GM12873 (cell line): Measurements from ENCODE around the gene SLC51A.

Experiments used
- TF ChIP-seq, protein P1 (sequence below): IDR thresholded peaks from 2 replicates; pipeline ENCODE4 v1.5.1; 2012; ENCODE audit warnings: low read depth, mild to moderate bottlenecking, moderate library complexity, low read length, control low read depth; ENCODE audit not compliant: insufficient read depth; ENCODE audit errors: missing control alignments

SLC51A gene

DNA sequence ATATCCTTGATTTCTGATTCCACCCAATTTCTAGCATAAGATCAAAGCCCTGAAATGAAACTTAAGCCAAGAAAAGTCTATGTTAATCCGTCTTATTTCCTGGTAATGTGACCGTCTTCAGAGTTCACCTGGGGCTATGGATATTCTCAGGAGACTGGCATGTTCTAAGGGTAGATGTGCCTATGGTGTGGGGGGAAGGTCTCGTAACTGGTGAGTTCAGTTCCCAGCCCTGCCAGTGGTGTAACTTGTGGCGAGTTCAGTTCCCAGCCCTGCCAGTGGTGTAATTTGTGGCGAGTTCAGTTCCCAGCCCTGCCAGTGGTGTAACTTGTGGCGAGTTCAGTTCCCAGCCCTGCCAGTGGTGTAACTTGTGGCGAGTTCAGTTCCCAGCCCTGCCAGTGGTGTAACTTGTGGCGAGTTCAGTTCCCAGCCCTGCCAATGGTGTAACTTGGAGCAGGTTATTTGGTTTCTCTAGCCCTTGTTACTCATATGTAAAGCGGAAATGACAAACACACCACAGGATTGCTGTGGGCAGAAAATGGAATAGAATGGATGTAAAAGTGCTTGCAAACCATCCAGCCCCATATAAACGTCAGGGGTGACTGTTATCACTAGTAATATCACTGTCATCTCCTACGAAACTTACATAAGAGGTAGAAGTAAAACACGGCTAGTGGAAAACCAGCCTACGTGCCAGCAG, 30.4 kb downstream of the SLC51A start:
- TF ChIP-seq, protein P1, sequence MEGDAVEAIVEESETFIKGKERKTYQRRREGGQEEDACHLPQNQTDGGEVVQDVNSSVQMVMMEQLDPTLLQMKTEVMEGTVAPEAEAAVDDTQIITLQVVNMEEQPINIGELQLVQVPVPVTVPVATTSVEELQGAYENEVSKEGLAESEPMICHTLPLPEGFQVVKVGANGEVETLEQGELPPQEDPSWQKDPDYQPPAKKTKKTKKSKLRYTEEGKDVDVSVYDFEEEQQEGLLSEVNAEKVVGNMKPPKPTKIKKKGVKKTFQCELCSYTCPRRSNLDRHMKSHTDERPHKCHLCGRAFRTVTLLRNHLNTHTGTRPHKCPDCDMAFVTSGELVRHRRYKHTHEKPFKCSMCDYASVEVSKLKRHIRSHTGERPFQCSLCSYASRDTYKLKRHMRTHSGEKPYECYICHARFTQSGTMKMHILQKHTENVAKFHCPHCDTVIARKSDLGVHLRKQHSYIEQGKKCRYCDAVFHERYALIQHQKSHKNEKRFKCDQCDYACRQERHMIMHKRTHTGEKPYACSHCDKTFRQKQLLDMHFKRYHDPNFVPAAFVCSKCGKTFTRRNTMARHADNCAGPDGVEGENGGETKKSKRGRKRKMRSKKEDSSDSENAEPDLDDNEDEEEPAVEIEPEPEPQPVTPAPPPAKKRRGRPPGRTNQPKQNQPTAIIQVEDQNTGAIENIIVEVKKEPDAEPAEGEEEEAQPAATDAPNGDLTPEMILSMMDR: no peak

DNA sequence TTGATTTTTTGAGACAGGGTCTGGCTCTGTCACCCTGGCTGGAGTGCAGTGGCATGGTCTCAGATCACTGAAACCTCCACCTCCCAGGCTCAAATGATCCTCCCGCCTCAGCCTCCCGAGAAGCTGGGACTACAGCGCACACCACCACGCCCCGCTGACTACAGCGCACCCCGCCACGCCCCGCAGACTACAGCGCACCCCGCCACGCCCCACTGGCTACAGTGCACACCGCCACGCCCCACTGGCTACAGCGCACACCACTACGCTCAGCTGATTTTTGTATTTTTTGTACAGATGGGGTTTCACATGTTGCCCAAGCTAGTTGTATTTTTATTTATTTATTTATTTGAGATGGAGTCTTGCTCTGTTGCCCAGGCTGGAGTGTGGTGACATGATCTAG, 35.6 kb downstream of the SLC51A start:
- TF ChIP-seq, protein P1: no peak

DNA sequence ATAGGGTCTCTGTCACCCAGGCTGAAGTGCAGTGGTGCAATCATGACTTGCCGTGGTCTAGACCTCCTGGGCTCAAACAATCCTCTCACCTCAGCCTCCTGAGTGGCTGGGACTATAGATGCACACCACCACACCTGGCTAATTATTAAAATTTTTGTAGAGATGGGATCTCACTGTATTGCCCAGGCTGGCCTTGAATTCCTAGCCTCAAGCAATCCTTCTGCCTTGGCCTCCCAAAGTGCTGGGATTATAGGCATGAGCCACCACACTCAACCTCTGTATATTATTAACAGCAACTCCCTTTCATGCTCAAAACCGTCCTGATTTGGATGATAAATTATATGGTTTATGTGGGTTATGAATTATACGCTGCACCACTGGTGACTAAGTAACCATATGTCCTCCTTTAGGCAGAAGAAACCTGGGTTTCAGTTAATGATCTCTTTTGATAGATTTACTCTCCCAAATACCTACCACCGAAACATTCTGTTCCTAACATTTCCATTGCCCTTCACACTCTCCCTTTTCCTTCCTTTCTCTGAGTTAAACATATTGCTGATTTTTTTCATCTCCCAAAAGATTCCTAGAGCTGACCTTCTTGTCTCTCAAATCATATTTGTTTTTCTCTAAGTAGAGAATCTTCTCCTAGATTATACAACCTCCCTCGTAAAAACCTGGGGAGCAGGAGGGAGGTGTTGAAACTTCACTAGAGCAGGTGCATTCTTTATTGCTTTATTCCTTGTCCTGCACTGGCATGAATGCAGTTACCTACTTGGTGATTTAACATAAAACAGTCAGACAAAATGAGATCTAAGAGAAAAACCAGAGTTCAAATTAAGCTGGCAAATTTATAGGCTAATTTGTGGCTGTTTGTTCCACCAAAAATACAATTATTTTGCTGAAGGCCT, 38.3 kb downstream of the SLC51A start:
- TF ChIP-seq, protein P1: no peak

DNA sequence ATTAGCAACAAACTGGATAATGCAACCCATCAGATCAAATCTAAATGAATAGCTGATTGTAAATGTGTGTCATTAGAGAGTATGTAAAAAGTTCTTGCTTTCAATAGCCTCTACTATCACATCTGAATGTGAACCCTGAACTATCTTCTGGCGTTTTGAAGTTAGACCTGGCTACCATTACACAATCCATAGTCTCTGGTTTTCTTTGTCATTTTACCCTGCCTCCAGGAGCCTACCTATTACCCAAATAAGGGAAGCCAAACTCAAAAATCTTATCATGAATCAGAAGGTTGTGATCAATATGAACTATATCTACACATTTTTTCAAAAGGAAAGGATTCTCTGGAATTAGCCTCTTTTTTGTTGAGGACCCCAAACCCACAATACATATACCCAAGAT, 39.4 kb downstream of the SLC51A start:
- TF ChIP-seq, protein P1: no peak

DNA sequence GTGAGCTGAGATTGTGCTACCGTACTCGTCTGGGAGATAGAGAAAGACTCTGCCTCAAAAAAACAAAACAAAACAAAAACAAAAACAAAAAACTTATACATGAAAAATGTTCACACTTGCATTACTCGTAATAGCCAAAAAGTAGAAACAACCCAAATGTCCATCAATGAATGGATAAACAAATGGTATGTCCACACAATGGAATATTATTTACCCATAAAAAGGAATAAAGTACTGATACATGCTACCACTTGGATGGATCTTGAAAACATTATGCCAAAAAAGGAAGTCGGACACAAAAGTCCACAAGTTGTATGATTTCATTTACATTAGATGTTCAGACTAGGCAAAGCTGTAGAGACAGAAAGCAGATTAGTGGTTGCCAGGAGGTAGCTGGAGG, 44.5 kb downstream of the SLC51A start:
- TF ChIP-seq, protein P1: no peak

DNA sequence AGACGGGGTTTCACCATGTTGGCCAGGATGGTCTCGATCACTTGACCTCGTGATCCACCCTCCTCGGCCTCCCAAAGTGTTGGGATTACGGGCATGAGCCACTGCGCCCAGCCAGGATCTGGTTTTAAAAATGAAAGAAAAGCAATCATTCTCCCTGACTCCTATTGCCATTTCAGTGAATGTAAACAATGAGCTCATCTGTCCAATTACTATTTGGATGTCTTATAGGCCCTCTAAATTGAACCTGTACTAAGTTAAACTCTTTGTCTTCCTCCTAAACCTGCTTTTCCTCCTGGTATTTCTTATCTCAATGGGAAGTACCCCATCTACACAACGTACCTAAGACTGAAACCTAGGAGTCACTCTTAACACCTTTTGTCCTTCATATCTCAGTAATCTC, 47.5 kb downstream of the SLC51A start:
- TF ChIP-seq, protein P1: no peak
